NT2/D1 (cell line): ENCODE measurements around the gene DOCK2.

Experiments
- DNase-seq: peaks from one replicate; pipeline ENCODE4 v3.0.0-alpha.2; 2011; ENCODE audit warnings: low read depth, low spot score
- H3K27me3 ChIP-seq: 2 replicates; pipeline ENCODE4 v1.6.0; 2011; ENCODE audit warnings: mild to moderate bottlenecking; ENCODE audit not compliant: insufficient read length, insufficient read depth
- H3K36me3 ChIP-seq: 2 replicates; pipeline ENCODE4 v1.6.1; 2011; ENCODE audit warnings: mild to moderate bottlenecking, low read length, mixed read lengths; ENCODE audit not compliant: insufficient read depth, insufficient read length
- H3K4me1 ChIP-seq: 2 replicates; pipeline ENCODE4 v1.5.1; 2011; ENCODE audit not compliant: insufficient read depth, insufficient read length
- H3K4me3 ChIP-seq: 2 replicates; pipeline ENCODE4 v1.5.1; 2011; ENCODE audit warnings: low read depth; ENCODE audit not compliant: insufficient read length
- H3K9ac ChIP-seq: 2 replicates; pipeline ENCODE4 v1.6.0; 2011; ENCODE audit warnings: low read depth; ENCODE audit not compliant: insufficient read length
- H3K9me3 ChIP-seq: 2 replicates; pipeline ENCODE4 v1.5.1; 2011; ENCODE audit warnings: mild to moderate bottlenecking, low read length; ENCODE audit not compliant: insufficient read depth
- SUZ12 ChIP-seq: IDR thresholded peaks from 2 replicates; pipeline ENCODE4 v1.6.1; 2011; ENCODE audit not compliant: insufficient read length, insufficient read depth; ENCODE audit errors: extremely low read depth
- YY1 ChIP-seq: IDR thresholded peaks from 2 replicates; pipeline ENCODE4 v1.6.1; 2011; ENCODE audit not compliant: insufficient read length, insufficient read depth
- ZNF274 ChIP-seq: IDR thresholded peaks from 2 replicates; pipeline ENCODE4 v1.6.1; 2011; ENCODE audit warnings: mild to moderate bottlenecking, low read depth, low read length

DOCK2 gene

GRCh38 chr5:169641253-169641652, 4.2 kb downstream of the DOCK2 start:
- H3K9me3 ChIP-seq: no peaks in the 10 kb centered on the region; the same call in 1 of the 2 replicates
- DNase-seq: no peak
- H3K4me3 ChIP-seq: no peak overlapping the region
- no peaks in the 10 kb centered on the region for H3K36me3 ChIP-seq
- TF ChIP-seq ZNF274 (no peak), SUZ12 (no peak), YY1 (no peak)
- no peaks in the 10 kb centered on the region for H3K4me1 ChIP-seq
- no peak overlapping the region for H3K9ac ChIP-seq
- no peaks in the 10 kb centered on the region for H3K27me3 ChIP-seq

GRCh38 chr5:169646856-169647255, 9.8 kb downstream of the DOCK2 start:
- Histone ChIP-seq H3K36me3 (no peaks in the 10 kb centered on the region), H3K4me1 (no peaks in the 10 kb centered on the region), H3K4me3 (no peak overlapping the region), H3K27me3 (no peaks in the 10 kb centered on the region), H3K9ac (no peak overlapping the region), H3K9me3 (no peaks in the 10 kb centered on the region)
- no peak for DNase-seq
- TF ChIP-seq ZNF274: no peak
- no peak for TF ChIP-seq YY1
- TF ChIP-seq SUZ12: no peak

- Histone ChIP-seq H3K36me3 (no peaks in the 10 kb centered on the region), H3K27me3 (no peaks in the 10 kb centered on the region), H3K4me1 (no peaks in the 10 kb centered on the region), H3K9me3 (no peaks in the 10 kb centered on the region), H3K9ac (no peak overlapping the region), H3K4me3 (no peak overlapping the region)
- TF ChIP-seq SUZ12 (no peak), ZNF274 (no peak), YY1 (no peak)
- no peak for DNase-seq
These were observed 10.5 kb downstream of the DOCK2 start for GRCh38 chr5:169647566-169647965.

GRCh38 chr5:169648725-169649310, 11.7 kb downstream of the DOCK2 start:
- H3K9ac ChIP-seq: no peak overlapping the region
- no peak overlapping the region for H3K4me3 ChIP-seq
- DNase-seq: no peak
- no peak for TF ChIP-seq YY1
- TF ChIP-seq SUZ12: no peak
- no peak for TF ChIP-seq ZNF274
- no peaks in the 10 kb centered on the region for H3K4me1 ChIP-seq
- H3K27me3 ChIP-seq: no peaks in the 10 kb centered on the region
- H3K36me3 ChIP-seq: no peaks in the 10 kb centered on the region
- H3K9me3 ChIP-seq: no peaks in the 10 kb centered on the region

GRCh38 chr5:169649486-169649885, 12.4 kb downstream of the DOCK2 start:
- Histone ChIP-seq H3K27me3 (no peaks in the 10 kb centered on the region), H3K9ac (no peak overlapping the region), H3K36me3 (no peaks in the 10 kb centered on the region), H3K4me3 (no peak overlapping the region), H3K4me1 (no peaks in the 10 kb centered on the region), H3K9me3 (no peaks in the 10 kb centered on the region)
- no peak for TF ChIP-seq YY1
- TF ChIP-seq ZNF274: no peak
- no peak for TF ChIP-seq SUZ12
- no peak for DNase-seq

GRCh38 chr5:169650701-169651331, 13.7 kb downstream of the DOCK2 start:
- DNase-seq: no peak
- Histone ChIP-seq H3K4me1 (no peaks in the 10 kb centered on the region), H3K9ac (no peak overlapping the region), H3K4me3 (no peak overlapping the region), H3K9me3 (no peaks in the 10 kb centered on the region), H3K36me3 (no peaks in the 10 kb centered on the region), H3K27me3 (no peaks in the 10 kb centered on the region)
- TF ChIP-seq SUZ12: no peak
- no peak for TF ChIP-seq YY1
- no peak for TF ChIP-seq ZNF274

- no peak overlapping the region for H3K9ac ChIP-seq
- H3K27me3 ChIP-seq: no peaks in the 10 kb centered on the region
- DNase-seq: no peak
- no peaks in the 10 kb centered on the region for H3K9me3 ChIP-seq
- no peak for TF ChIP-seq YY1
- no peak for TF ChIP-seq ZNF274
- TF ChIP-seq SUZ12: no peak
- H3K4me1 ChIP-seq: no peaks in the 10 kb centered on the region
- H3K36me3 ChIP-seq: no peaks in the 10 kb centered on the region
- H3K4me3 ChIP-seq: no peak overlapping the region
These were observed 14.5 kb downstream of the DOCK2 start for GRCh38 chr5:169651526-169651925.
